A549 treated with AZD9567 at 1 μM for 4 hours (cell line): ENCODE data around the gene ACAD9. TPM values are rescaled to one million over a fixed set of nuclear protein-coding genes. Genes with fewer than 3 reads are reported as not detected.

ENCODE experiments used
- total RNA-seq: library from RNA; stranded (reverse); fragments of 200-300 nt; extraction: Qiagen RNA extraction; gene quantifications from 5 replicates; pipeline ENCODE4 v1.2.3, GENCODE V29; 2022; ENCODE audit not compliant: insufficient read depth

ACAD9 gene
- 22.9 to 27.0 TPM (median 23.5 TPM) in 5 replicates for total RNA-seq

GRCh38 chr3:128879125-128879969 is at the start of gene ACAD9:
TSS of gene ACAD9 (plus strand) at chr3:128879620. CDS start at chr3:128879692, 72 bp downstream.

Other genes with a start within 250 kb of the ACAD9 start
- gene RPN1, start 228.8 kb upstream of the ACAD9 start, total RNA-seq, result 153 to 190 TPM (median 159 TPM) in 5 replicates
- 170 to 186 TPM (median 174 TPM) in 5 replicates for gene RAB7A, start 153.4 kb upstream of the ACAD9 start, total RNA-seq
- 0.09 TPM in 1 of 5 replicates, not detected in the others for gene CFAP92, start 114.5 kb downstream of the ACAD9 start, total RNA-seq
- 0.02 to 0.05 TPM in 2 of 5 replicates, not detected in the others for gene EFCC1, start 121.7 kb downstream of the ACAD9 start, total RNA-seq
- gene GP9, start 181.2 kb downstream of the ACAD9 start, total RNA-seq, result not detected in 5 replicates
- 0.86 to 5.6 TPM (median 4.9 TPM) in 5 replicates for gene RAB43, start 242.2 kb downstream of the ACAD9 start, total RNA-seq